Activated CD4-positive, CD25-positive, alpha-beta regulatory T cell treated with anti-CD3 and anti-CD28 coated beads, Interleukin-2, amount 50 U/mL, for 24 hours (primary cell): ENCODE results near the gene PHLDB1.

ENCODE experiments used
- ATAC-seq, 2 donors: fragments of 150-1000 bp; cut with Tn5 transposase; one replicate each; pipeline ENCODE4 v1.10.0; 2021; ENCODE audit warnings: mild to moderate bottlenecking in 1 of 2, moderate library complexity in 1 of 2

Gene PHLDB1

GRCh38 chr11:118623269-118623655 lies 15.8 kb downstream of the PHLDB1 start:
- no peak for ATAC-seq

- no peak for ATAC-seq
Measured at GRCh38 chr11:118625036-118625690, 17.7 kb downstream of the PHLDB1 start.

GRCh38 chr11:118625976-118626375 lies 18.6 kb downstream of the PHLDB1 start:
- no peak for ATAC-seq

GRCh38 chr11:118627566-118627965 lies 20.2 kb downstream of the PHLDB1 start:
- no peak for ATAC-seq

GRCh38 chr11:118628031-118628430 lies 20.6 kb downstream of the PHLDB1 start:
- ATAC-seq: no peak

GRCh38 chr11:118628432-118628831 lies 21.0 kb downstream of the PHLDB1 start:
- no peak for ATAC-seq

- no peak for ATAC-seq
Measured at GRCh38 chr11:118628861-118629549, 21.6 kb downstream of the PHLDB1 start.

GRCh38 chr11:118629761-118630661 lies 22.6 kb downstream of the PHLDB1 start:
- no peak for ATAC-seq

- ATAC-seq: no peak
Measured at GRCh38 chr11:118631142-118631909, 23.9 kb downstream of the PHLDB1 start.

- ATAC-seq: no peak
Measured at GRCh38 chr11:118632577-118633318, 25.3 kb downstream of the PHLDB1 start.

- ATAC-seq: no peak
Measured at GRCh38 chr11:118633319-118633690, 25.9 kb downstream of the PHLDB1 start.

GRCh38 chr11:118633979-118634378 lies 26.6 kb downstream of the PHLDB1 start:
- no peak for ATAC-seq

GRCh38 chr11:118634431-118635236 lies 27.2 kb downstream of the PHLDB1 start:
- no peak for ATAC-seq

GRCh38 chr11:118635237-118635591 lies 27.8 kb downstream of the PHLDB1 start:
- ATAC-seq: no peak

- no peak for ATAC-seq
Measured at GRCh38 chr11:118635642-118636041, 28.2 kb downstream of the PHLDB1 start.

- no peak for ATAC-seq
Measured at GRCh38 chr11:118636569-118637290, 29.3 kb downstream of the PHLDB1 start.

GRCh38 chr11:118638726-118639125 lies 31.3 kb downstream of the PHLDB1 start:
- ATAC-seq: no peak

- ATAC-seq: no peak
Measured at GRCh38 chr11:118639899-118640298, 32.5 kb downstream of the PHLDB1 start.

- no peak for ATAC-seq
Measured at GRCh38 chr11:118640332-118641154, 33.1 kb downstream of the PHLDB1 start.
